Activated T-cell treated with anti-CD3 and anti-CD28 coated beads, Interleukin-2, amount 50 U/mL, for 24 hours (primary cell): Measurements from ENCODE around the gene ADIPOR2.

Experiments
- DNase-seq: peaks from one replicate; pipeline ENCODE4 v3.0.0-alpha.2; 2020
- H3K27ac Mint-ChIP-seq: 2 replicates; pipeline ENCODE4 v1.8.0; 2020; ENCODE audit warnings: mild to moderate bottlenecking, mixed read lengths
- H3K27me3 Mint-ChIP-seq: 2 replicates; pipeline ENCODE4 v1.8.0; 2020; ENCODE audit warnings: mixed read lengths
- H3K36me3 Mint-ChIP-seq: 2 replicates; pipeline ENCODE4 v1.8.0; 2020; ENCODE audit warnings: low read depth, mixed read lengths
- H3K4me1 Mint-ChIP-seq: 2 replicates; pipeline ENCODE4 v1.8.0; 2020; ENCODE audit warnings: low read depth, mixed read lengths
- H3K4me3 Mint-ChIP-seq: 2 replicates; pipeline ENCODE4 v1.8.0; 2020; ENCODE audit warnings: mild to moderate bottlenecking, moderate library complexity, mixed read lengths
- H3K9me3 Mint-ChIP-seq: 2 replicates; pipeline ENCODE4 v1.8.0; 2020; ENCODE audit warnings: mixed read lengths

Gene ADIPOR2

GRCh38 chr12:1750300-1750699, 59.4 kb downstream of the ADIPOR2 start:
- Mint-ChIP-seq H3K4me1 (peaks cover 16% of the 10 kb centered on the region), H3K27me3 (no peaks in the 10 kb centered on the region), H3K4me3 (no peak overlapping the region), H3K9me3 (peaks cover 18% of the 10 kb centered on the region), H3K36me3 (peaks cover 60% of the 10 kb centered on the region), H3K27ac (no peak overlapping the region)
- no peak for DNase-seq

DNA sequence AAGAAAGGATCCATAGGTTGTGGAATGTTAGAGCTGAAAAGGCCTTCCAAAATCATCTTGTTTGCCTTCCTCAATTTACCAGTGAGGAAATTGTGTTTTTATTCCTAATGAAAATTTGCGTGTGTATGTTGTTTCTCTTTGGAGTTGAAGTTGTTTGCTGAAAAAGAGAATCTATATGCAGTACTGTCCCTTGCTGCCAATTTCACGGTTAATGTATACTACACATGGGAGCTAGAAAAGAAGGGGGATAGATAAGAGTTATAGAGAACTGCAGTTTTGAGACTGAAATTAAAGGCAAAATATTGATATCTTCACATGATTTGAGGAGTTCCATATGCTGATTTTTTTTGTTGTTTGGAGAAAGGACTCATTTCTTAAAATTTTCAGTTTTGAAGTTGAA, 67.5 kb downstream of the ADIPOR2 start:
- Mint-ChIP-seq H3K27me3 (no peaks in the 10 kb centered on the region), H3K36me3 (peaks cover 72% of the 10 kb centered on the region), H3K4me1 (peaks cover 14% of the 10 kb centered on the region), H3K27ac (no peak overlapping the region), H3K9me3 (no peaks in the 10 kb centered on the region), H3K4me3 (no peak overlapping the region)
- no peak for DNase-seq

GRCh38 chr12:1758887-1759286, 68.0 kb downstream of the ADIPOR2 start:
- no peak for DNase-seq
- Mint-ChIP-seq H3K27ac (no peak overlapping the region), H3K36me3 (peaks cover 75% of the 10 kb centered on the region), H3K4me3 (no peak overlapping the region), H3K27me3 (no peaks in the 10 kb centered on the region), H3K4me1 (peaks cover 14% of the 10 kb centered on the region), H3K9me3 (no peaks in the 10 kb centered on the region)

- no peak for DNase-seq
These were observed 69.9 kb downstream of the ADIPOR2 start for GRCh38 chr12:1760566-1761382.

GRCh38 chr12:1761857-1762256, 71.0 kb downstream of the ADIPOR2 start:
- no peaks in the 10 kb centered on the region for H3K27me3 Mint-ChIP-seq
- no peaks in the 10 kb centered on the region for H3K9me3 Mint-ChIP-seq
- DNase-seq, result no peak
- peaks cover 50% of the 10 kb centered on the region for H3K36me3 Mint-ChIP-seq
- H3K27ac Mint-ChIP-seq, result no peak overlapping the region
- peaks cover 19% of the 10 kb centered on the region for H3K4me1 Mint-ChIP-seq
- no peak overlapping the region for H3K4me3 Mint-ChIP-seq

More at GRCh38 chr12:1760566-1761382, 69.9 kb downstream of the ADIPOR2 start:
- no peak overlapping the region for H3K4me3 Mint-ChIP-seq
- peaks cover 18% of the 10 kb centered on the region for H3K4me1 Mint-ChIP-seq
- peak overlapping the region; percentile 71 for H3K27ac Mint-ChIP-seq
- H3K27me3 Mint-ChIP-seq, result no peaks in the 10 kb centered on the region
- no peaks in the 10 kb centered on the region for H3K9me3 Mint-ChIP-seq
- H3K36me3 Mint-ChIP-seq, result peaks cover 60% of the 10 kb centered on the region

GRCh38 chr12:1763153-1763552, 72.3 kb downstream of the ADIPOR2 start:
- H3K36me3 Mint-ChIP-seq, result peaks cover 37% of the 10 kb centered on the region
- no peak overlapping the region for H3K4me3 Mint-ChIP-seq
- no peak for DNase-seq
- peaks cover 16% of the 10 kb centered on the region for H3K4me1 Mint-ChIP-seq
- no peak overlapping the region for H3K27ac Mint-ChIP-seq
- no peaks in the 10 kb centered on the region for H3K27me3 Mint-ChIP-seq
- no peaks in the 10 kb centered on the region for H3K9me3 Mint-ChIP-seq

DNA sequence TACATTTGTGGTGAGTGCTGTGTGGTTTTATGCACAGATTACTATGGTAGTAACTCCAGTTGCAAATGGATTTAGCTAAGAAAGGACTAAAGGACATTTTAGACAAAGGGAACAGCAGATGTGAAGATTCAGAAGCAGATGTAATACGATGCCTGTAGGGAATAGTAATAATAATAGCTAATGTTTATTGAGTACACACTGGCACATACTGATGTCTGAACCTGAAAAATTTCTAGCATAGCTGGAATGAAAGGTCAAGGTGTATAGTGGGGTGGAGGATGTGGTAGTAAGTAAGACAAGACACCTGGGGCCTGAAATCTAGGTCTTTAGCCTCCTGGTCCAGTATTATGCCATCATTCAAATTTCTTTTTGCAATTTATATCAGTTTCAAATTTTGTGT, 75.2 kb downstream of the ADIPOR2 start:
- DNase-seq, result no peak
- no peak overlapping the region for H3K27ac Mint-ChIP-seq
- H3K9me3 Mint-ChIP-seq, result no peaks in the 10 kb centered on the region
- H3K36me3 Mint-ChIP-seq, result peaks cover 17% of the 10 kb centered on the region
- peaks cover 11% of the 10 kb centered on the region for H3K4me1 Mint-ChIP-seq
- no peak overlapping the region for H3K4me3 Mint-ChIP-seq
- H3K27me3 Mint-ChIP-seq, result no peaks in the 10 kb centered on the region

DNA sequence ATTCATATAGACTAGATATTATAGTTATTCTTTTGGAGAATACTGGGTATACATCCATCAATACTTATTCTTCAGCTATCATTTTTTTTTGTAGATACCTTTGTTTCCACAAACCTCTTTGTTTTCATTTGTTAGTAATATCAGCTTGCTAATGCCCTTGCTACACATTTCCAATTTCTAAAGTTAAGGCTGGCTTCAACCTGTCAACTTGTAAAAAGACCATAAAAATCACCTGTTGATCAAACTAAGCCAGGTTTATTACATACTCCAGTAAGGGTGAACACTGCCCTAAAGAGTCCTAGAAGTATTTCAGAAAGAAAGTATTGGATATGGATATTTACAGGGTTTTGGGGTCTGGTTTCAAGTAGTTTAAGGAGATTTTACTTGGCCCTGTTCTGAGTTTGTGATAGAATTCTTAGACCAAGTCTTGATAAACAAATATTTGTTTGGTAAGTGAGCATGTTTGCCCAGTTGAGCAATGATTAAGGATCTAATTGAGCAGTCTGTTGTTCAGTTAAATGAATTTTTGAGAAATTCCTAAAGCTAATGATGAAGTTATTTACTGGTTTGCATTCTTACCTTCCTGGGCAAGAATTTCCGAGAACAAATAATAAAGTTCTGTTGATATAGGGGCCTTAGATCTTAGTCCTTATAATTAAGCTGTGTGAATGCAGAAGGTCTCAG, 76.7 kb downstream of the ADIPOR2 start:
- H3K36me3 Mint-ChIP-seq, result peaks cover 6% of the 10 kb centered on the region
- no peak for DNase-seq
- no peak overlapping the region for H3K27ac Mint-ChIP-seq
- peaks cover 11% of the 10 kb centered on the region for H3K4me1 Mint-ChIP-seq
- H3K27me3 Mint-ChIP-seq, result no peaks in the 10 kb centered on the region
- no peak overlapping the region for H3K4me3 Mint-ChIP-seq
- H3K9me3 Mint-ChIP-seq, result no peaks in the 10 kb centered on the region

- no peak for DNase-seq
- Mint-ChIP-seq H3K36me3 (peaks cover 14% of the 10 kb centered on the region), H3K4me1 (peaks cover 12% of the 10 kb centered on the region), H3K27ac (no peak overlapping the region), H3K27me3 (no peaks in the 10 kb centered on the region), H3K9me3 (no peaks in the 10 kb centered on the region), H3K4me3 (no peak overlapping the region)
These were observed 77.7 kb downstream of the ADIPOR2 start for GRCh38 chr12:1768615-1769014.

GRCh38 chr12:1769809-1770494, 79.1 kb downstream of the ADIPOR2 start:
- no peaks in the 10 kb centered on the region for H3K27me3 Mint-ChIP-seq
- no peak for DNase-seq
- H3K36me3 Mint-ChIP-seq, result peaks cover 23% of the 10 kb centered on the region
- peaks cover 13% of the 10 kb centered on the region for H3K4me1 Mint-ChIP-seq
- no peak overlapping the region for H3K4me3 Mint-ChIP-seq
- H3K9me3 Mint-ChIP-seq, result no peaks in the 10 kb centered on the region
- no peak overlapping the region for H3K27ac Mint-ChIP-seq

GRCh38 chr12:1773937-1774655, 83.2 kb downstream of the ADIPOR2 start:
- H3K9me3 Mint-ChIP-seq, result no peaks in the 10 kb centered on the region
- DNase-seq, result no peak
- no peak overlapping the region for H3K4me3 Mint-ChIP-seq
- peaks cover 59% of the 10 kb centered on the region for H3K36me3 Mint-ChIP-seq
- H3K4me1 Mint-ChIP-seq, result peaks cover 18% of the 10 kb centered on the region
- H3K27me3 Mint-ChIP-seq, result no peaks in the 10 kb centered on the region
- no peak overlapping the region for H3K27ac Mint-ChIP-seq

GRCh38 chr12:1776170-1776921, 85.5 kb downstream of the ADIPOR2 start:
- H3K4me1 Mint-ChIP-seq, result peaks cover 17% of the 10 kb centered on the region
- no peak for DNase-seq
- no peaks in the 10 kb centered on the region for H3K27me3 Mint-ChIP-seq
- peaks cover 76% of the 10 kb centered on the region for H3K36me3 Mint-ChIP-seq
- no peaks in the 10 kb centered on the region for H3K9me3 Mint-ChIP-seq
- no peak overlapping the region for H3K4me3 Mint-ChIP-seq
- no peak overlapping the region for H3K27ac Mint-ChIP-seq

DNA sequence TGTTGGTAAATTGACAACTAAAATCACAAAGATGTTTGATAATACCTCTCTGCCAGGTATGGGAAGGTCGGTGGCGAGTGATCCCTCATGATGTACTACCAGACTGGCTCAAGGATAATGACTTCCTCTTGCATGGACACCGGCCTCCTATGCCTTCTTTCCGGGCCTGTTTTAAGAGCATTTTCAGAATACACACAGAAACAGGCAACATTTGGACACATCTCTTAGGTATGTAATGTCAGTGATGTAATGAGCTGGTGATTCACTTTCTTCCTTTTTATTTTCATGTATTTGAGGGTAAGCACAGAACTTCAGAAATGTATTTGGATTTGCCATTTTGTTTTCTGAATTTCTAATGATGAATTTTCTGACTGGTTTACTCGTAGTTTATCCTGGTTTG, 86.9 kb downstream of the ADIPOR2 start:
- Mint-ChIP-seq H3K9me3 (no peaks in the 10 kb centered on the region), H3K27me3 (no peaks in the 10 kb centered on the region), H3K27ac (peak overlapping the region; percentile 7), H3K36me3 (peaks cover 76% of the 10 kb centered on the region), H3K4me3 (no peak overlapping the region), H3K4me1 (peaks cover 13% of the 10 kb centered on the region)
- no peak for DNase-seq

DNA sequence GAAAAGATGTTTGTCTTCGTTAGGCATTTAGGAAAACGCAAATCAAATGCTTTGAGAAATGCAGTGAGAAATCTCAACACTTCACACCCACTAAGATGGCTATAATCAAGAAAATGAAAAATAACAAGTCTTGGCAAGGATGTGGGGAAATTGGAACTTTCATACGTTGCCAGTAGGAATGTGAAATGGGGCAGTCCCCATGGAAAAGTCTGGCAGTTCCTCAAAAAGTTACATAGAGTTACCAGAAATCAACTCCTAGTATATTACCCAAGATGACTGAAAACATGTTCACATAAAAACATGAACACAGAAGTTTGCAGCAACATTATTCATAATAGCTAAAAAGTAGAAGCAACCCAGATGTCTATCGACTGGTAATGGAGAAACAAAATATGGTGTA, 88.0 kb downstream of the ADIPOR2 start:
- DNase-seq, result no peak
- Mint-ChIP-seq H3K4me3 (no peak overlapping the region), H3K9me3 (no peaks in the 10 kb centered on the region), H3K4me1 (peaks cover 10% of the 10 kb centered on the region), H3K36me3 (peaks cover 76% of the 10 kb centered on the region), H3K27ac (no peak overlapping the region), H3K27me3 (no peaks in the 10 kb centered on the region)
